ENCODE measurements around the gene ANGEL1.

ANGEL1 gene

GRCh38 chr14:76763096-76764041 is 49.3 kb downstream of the ANGEL1 start:
- peak; percentile 85 for DNase-seq

GRCh38 chr14:76762411-76763095 is 50.1 kb downstream of the ANGEL1 start:
- peak; percentile 50 for DNase-seq

GRCh38 chr14:76761960-76762410 is 50.7 kb downstream of the ANGEL1 start:
- DNase-seq = no peak

- peak; percentile 82 for DNase-seq
These were observed 51.3 kb downstream of the ANGEL1 start, which contains the start of gene VASH1 for GRCh38 chr14:76761136-76761959. VASH1 (plus strand) TSS chr14:76761468; CDS start chr14:76762822, 1,354 bp downstream.

- no peak for DNase-seq
These were observed 52.1 kb downstream of the ANGEL1 start for GRCh38 chr14:76760331-76761135.

- no peak for DNase-seq
These were observed 53.1 kb downstream of the ANGEL1 start for GRCh38 chr14:76759589-76759988.

- DNase-seq = no peak
These were observed 56.3 kb downstream of the ANGEL1 start for GRCh38 chr14:76756371-76756750.

- no peak for DNase-seq
These were observed 56.9 kb downstream of the ANGEL1 start for GRCh38 chr14:76755610-76756370.

- no peak for DNase-seq
These were observed 58.1 kb downstream of the ANGEL1 start for GRCh38 chr14:76754586-76754985.

GRCh38 chr14:76753541-76754198 is 59.0 kb downstream of the ANGEL1 start:
- DNase-seq = peak; percentile 57

- DNase-seq = no peak
These were observed 59.9 kb downstream of the ANGEL1 start for GRCh38 chr14:76752744-76753143.

GRCh38 chr14:76742966-76743365 is 69.7 kb downstream of the ANGEL1 start:
- DNase-seq = peak; percentile 60

- DNase-seq = no peak
These were observed 70.5 kb downstream of the ANGEL1 start for GRCh38 chr14:76742185-76742584.

- DNase-seq = no peak
These were observed 71.6 kb downstream of the ANGEL1 start for GRCh38 chr14:76741074-76741473.
